ENCODE results near the gene DAPK1.

Gene DAPK1

GRCh38 chr9:87650611-87651295 lies 153.1 kb downstream of the DAPK1 start:
- DNase-seq = no peak

- DNase-seq = no peak
Observed at GRCh38 chr9:87651431-87651830, 153.8 kb downstream of the DAPK1 start.

GRCh38 chr9:87653941-87654340 lies 156.3 kb downstream of the DAPK1 start:
- DNase-seq = no peak

GRCh38 chr9:87655731-87656130 lies 158.1 kb downstream of the DAPK1 start:
- no peak for DNase-seq

GRCh38 chr9:87656485-87656884 lies 158.8 kb downstream of the DAPK1 start:
- no peak for DNase-seq

- no peak for DNase-seq
Observed at GRCh38 chr9:87657190-87657589, 159.5 kb downstream of the DAPK1 start.

GRCh38 chr9:87657893-87658292 lies 160.2 kb downstream of the DAPK1 start:
- DNase-seq = no peak

- DNase-seq = no peak
Observed at GRCh38 chr9:87658511-87658910, 160.8 kb downstream of the DAPK1 start.

- no peak for DNase-seq
Observed at GRCh38 chr9:87659534-87660419, 162.1 kb downstream of the DAPK1 start.

GRCh38 chr9:87661241-87661640 lies 163.6 kb downstream of the DAPK1 start:
- no peak for DNase-seq

GRCh38 chr9:87662808-87663528 lies 165.3 kb downstream of the DAPK1 start:
- DNase-seq = peak; percentile 73

GRCh38 chr9:87663556-87663955 lies 165.9 kb downstream of the DAPK1 start:
- no peak for DNase-seq

- no peak for DNase-seq
Observed at GRCh38 chr9:87664153-87665060, 166.7 kb downstream of the DAPK1 start.

GRCh38 chr9:87665505-87665904 lies 167.8 kb downstream of the DAPK1 start:
- no peak for DNase-seq

GRCh38 chr9:87667164-87667738 lies 169.6 kb downstream of the DAPK1 start:
- peak; percentile 62 for DNase-seq

- no peak for DNase-seq
Observed at GRCh38 chr9:87668222-87668621, 170.6 kb downstream of the DAPK1 start.

GRCh38 chr9:87668722-87669121 lies 171.1 kb downstream of the DAPK1 start:
- no peak for DNase-seq

GRCh38 chr9:87670572-87671264 lies 173.1 kb downstream of the DAPK1 start:
- no peak for DNase-seq

GRCh38 chr9:87671478-87671877 lies 173.8 kb downstream of the DAPK1 start:
- DNase-seq = no peak

- no peak for DNase-seq
Observed at GRCh38 chr9:87671925-87672324, 174.3 kb downstream of the DAPK1 start.

- DNase-seq = no peak
Observed at GRCh38 chr9:87672586-87672985, 174.9 kb downstream of the DAPK1 start.

Measured in hematopoietic multipotent progenitor cell treated with erythropoietin and hydrocortisone succinate and interleukin-3 and kit ligand, for 8 days (in vitro differentiated cells).